ENCODE measurements around the gene SNRNP35. TPM values are rescaled to one million over a fixed set of nuclear protein-coding genes. Genes with fewer than 3 reads are reported as not detected.
A peak's percentile ranks its signal among the peaks of the same experiment; 100 is the strongest.

SNRNP35 gene
- total RNA-seq, 1 donor from 2014 or later = 11.5 TPM

DNA sequence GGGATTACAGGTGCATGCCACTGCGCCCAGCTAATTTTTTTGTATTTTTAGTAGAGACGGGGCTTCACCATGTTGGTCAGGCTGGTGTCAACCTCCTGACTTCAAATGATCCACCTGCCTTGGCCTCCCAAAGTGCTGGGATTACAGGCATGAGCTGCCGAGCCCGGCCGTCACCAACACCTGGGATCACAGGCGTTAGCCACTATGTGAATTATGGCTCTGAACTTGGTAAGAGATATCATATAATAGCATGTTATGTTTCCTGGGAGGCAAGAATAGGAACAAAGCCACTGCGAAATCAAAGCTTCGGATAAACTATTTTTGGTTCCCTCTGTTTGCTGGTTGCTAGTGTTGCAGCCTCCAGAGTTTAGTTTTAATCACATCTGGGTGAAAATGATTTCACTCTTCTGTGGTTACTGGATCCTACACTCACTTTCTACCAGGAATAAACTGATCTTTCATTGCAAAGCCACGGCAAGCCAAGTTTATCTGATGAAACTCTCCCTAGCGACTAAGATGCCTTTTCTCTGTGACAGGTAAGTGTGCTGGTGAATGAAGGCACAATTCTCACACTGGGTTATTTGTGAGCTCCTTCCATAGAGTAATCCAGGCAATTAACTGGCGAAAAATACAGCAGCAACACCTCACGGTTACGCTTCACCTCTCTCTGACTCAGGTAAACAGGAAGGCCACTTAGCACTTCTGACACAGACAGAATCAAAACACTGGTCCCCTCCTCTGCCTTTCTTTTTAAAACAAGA lies 16.7 kb downstream of the SNRNP35 start:
- no peaks in the 10 kb centered on the region for H3K27me3 Mint-ChIP-seq (ENCODE audit: low read depth, unreplicated experiment)
- Histone ChIP-seq H3K27me3 (ENCODE audit: insufficient read depth, low read length) (no peaks in the 10 kb centered on the region), H3K79me2 (ENCODE audit: insufficient read depth, low read length) (peaks cover 4% of the 10 kb centered on the region), H3K4me1 (ENCODE audit: insufficient read depth, low read length) (peaks cover 13% of the 10 kb centered on the region), H2AFZ (ENCODE audit: low read depth, low read length) (no peak overlapping the region), H3K9me3 (ENCODE audit: insufficient read depth, low read depth, low read length) (no peaks in the 10 kb centered on the region), H3K9ac (ENCODE audit: low read length) (no peak overlapping the region), H3K4me3 (ENCODE audit: insufficient read depth, low read depth, low read length) (no peak overlapping the region), H3K36me3 (ENCODE audit: insufficient read depth, low read length) (peaks cover 18% of the 10 kb centered on the region), H4K20me1 (ENCODE audit: insufficient read depth, low read length) (peaks cover 13% of the 10 kb centered on the region), H3K27ac (ENCODE audit: low read depth, low read length) (no peak overlapping the region), H3K4me2 (ENCODE audit: low read length) (no peak overlapping the region)
- FAIRE-seq = no peak
- H3K4me3 Mint-ChIP-seq (ENCODE audit: unreplicated experiment) = no peak overlapping the region
- peaks cover 18% of the 10 kb centered on the region for H3K36me3 Mint-ChIP-seq (ENCODE audit: low read depth, unreplicated experiment)
- H3K9me3 Mint-ChIP-seq (ENCODE audit: unreplicated experiment) = no peaks in the 10 kb centered on the region
- H3K4me1 Mint-ChIP-seq (ENCODE audit: low read depth, unreplicated experiment) = peaks cover 11% of the 10 kb centered on the region
- TF ChIP-seq, protein P1, sequence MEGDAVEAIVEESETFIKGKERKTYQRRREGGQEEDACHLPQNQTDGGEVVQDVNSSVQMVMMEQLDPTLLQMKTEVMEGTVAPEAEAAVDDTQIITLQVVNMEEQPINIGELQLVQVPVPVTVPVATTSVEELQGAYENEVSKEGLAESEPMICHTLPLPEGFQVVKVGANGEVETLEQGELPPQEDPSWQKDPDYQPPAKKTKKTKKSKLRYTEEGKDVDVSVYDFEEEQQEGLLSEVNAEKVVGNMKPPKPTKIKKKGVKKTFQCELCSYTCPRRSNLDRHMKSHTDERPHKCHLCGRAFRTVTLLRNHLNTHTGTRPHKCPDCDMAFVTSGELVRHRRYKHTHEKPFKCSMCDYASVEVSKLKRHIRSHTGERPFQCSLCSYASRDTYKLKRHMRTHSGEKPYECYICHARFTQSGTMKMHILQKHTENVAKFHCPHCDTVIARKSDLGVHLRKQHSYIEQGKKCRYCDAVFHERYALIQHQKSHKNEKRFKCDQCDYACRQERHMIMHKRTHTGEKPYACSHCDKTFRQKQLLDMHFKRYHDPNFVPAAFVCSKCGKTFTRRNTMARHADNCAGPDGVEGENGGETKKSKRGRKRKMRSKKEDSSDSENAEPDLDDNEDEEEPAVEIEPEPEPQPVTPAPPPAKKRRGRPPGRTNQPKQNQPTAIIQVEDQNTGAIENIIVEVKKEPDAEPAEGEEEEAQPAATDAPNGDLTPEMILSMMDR (IDR thresholded peaks at IDR 0.05; ENCODE audit: insufficient read depth, low read depth, low read length) = no peak
- TF ChIP-seq EZH2 (IDR thresholded peaks at IDR 0.05; ENCODE audit: insufficient read depth, low read length) = no peak
- DNase-seq (ENCODE audit: low read depth) = no peak
- H3K27ac Mint-ChIP-seq (ENCODE audit: unreplicated experiment) = peak overlapping the region; percentile 13

DNA sequence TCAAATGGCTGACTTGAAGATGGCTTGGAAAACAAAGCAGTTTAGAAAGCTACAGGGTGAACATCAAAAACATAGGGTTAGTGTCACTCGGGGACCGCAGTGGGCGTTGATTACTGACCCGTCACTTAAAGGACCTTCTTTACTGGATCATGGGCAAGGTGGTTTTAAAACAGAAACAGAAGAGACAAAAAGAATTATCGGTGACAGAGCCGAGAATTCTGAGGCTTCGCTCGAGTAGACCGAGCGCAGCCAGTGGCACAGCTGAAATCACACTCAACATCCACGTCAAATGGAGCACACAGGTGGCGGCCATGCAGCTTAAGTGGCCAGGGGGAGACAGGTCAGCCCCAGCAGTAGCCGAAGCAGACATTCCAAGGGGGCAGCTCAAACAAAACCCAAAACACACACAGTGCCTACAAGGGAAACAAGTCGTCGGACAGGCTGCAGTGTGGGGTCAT lies 17.3 kb downstream of the SNRNP35 start:
- peaks cover 18% of the 10 kb centered on the region for H3K36me3 Mint-ChIP-seq (ENCODE audit: low read depth, unreplicated experiment)
- H3K79me2 ChIP-seq (ENCODE audit: insufficient read depth, low read length) = no peaks in the 10 kb centered on the region
- H3K4me1 ChIP-seq (ENCODE audit: insufficient read depth, low read length) = peaks cover 13% of the 10 kb centered on the region
- H2AFZ ChIP-seq (ENCODE audit: low read depth, low read length) = no peak overlapping the region
- no peak overlapping the region for H3K27ac ChIP-seq (ENCODE audit: low read depth, low read length)
- no peaks in the 10 kb centered on the region for H3K27me3 ChIP-seq (ENCODE audit: insufficient read depth, low read length)
- H3K4me3 Mint-ChIP-seq (ENCODE audit: unreplicated experiment) = no peak overlapping the region
- no peaks in the 10 kb centered on the region for H3K9me3 ChIP-seq (ENCODE audit: insufficient read depth, low read depth, low read length)
- H3K36me3 ChIP-seq (ENCODE audit: insufficient read depth, low read length) = peaks cover 18% of the 10 kb centered on the region
- peak overlapping the region; percentile 13 for H3K27ac Mint-ChIP-seq (ENCODE audit: unreplicated experiment)
- no peak overlapping the region for H3K9ac ChIP-seq (ENCODE audit: low read length)
- H3K4me2 ChIP-seq (ENCODE audit: low read length) = no peak overlapping the region
- no peak for FAIRE-seq
- H3K27me3 Mint-ChIP-seq (ENCODE audit: low read depth, unreplicated experiment) = no peaks in the 10 kb centered on the region
- TF ChIP-seq, protein P1 (IDR thresholded peaks at IDR 0.05; ENCODE audit: insufficient read depth, low read depth, low read length) = no peak
- TF ChIP-seq EZH2 (IDR thresholded peaks at IDR 0.05; ENCODE audit: insufficient read depth, low read length) = no peak
- no peak for DNase-seq (ENCODE audit: low read depth)
- peaks cover 10% of the 10 kb centered on the region for H4K20me1 ChIP-seq (ENCODE audit: insufficient read depth, low read length)
- no peak overlapping the region for H3K4me3 ChIP-seq (ENCODE audit: insufficient read depth, low read depth, low read length)
- no peaks in the 10 kb centered on the region for H3K9me3 Mint-ChIP-seq (ENCODE audit: unreplicated experiment)
- peaks cover 13% of the 10 kb centered on the region for H3K4me1 Mint-ChIP-seq (ENCODE audit: low read depth, unreplicated experiment)

DNA sequence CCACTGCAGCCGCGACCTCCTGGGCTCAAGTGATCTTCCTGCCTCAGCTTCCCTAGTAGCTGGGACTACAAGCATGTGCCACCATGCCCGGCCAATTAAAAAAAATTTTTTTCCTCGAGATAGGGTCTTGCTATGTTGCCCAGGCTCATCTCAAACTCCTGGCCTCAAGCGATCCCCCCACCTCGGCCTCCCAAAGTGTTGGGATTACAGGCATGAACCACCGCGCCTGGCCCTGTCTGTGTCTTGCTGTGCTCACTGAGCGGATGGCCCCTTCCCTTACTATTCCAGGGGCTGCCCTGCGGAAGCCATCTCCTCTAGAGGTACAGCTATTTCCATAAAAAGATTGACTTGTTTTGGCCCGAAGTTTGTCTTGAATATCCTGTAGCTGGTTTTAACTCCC lies 20.1 kb downstream of the SNRNP35 start:
- no peaks in the 10 kb centered on the region for H3K9me3 Mint-ChIP-seq (ENCODE audit: unreplicated experiment)
- FAIRE-seq (no peak), DNase-seq (ENCODE audit: low read depth) (no peak)
- Histone ChIP-seq H3K4me3 (ENCODE audit: insufficient read depth, low read depth, low read length) (no peak overlapping the region), H3K27me3 (ENCODE audit: insufficient read depth, low read length) (no peaks in the 10 kb centered on the region), H3K9ac (ENCODE audit: low read length) (no peak overlapping the region), H3K36me3 (ENCODE audit: insufficient read depth, low read length) (peaks cover 8% of the 10 kb centered on the region), H3K4me2 (ENCODE audit: low read length) (no peak overlapping the region), H3K79me2 (ENCODE audit: insufficient read depth, low read length) (no peaks in the 10 kb centered on the region), H4K20me1 (ENCODE audit: insufficient read depth, low read length) (peaks cover 14% of the 10 kb centered on the region), H2AFZ (ENCODE audit: low read depth, low read length) (no peak overlapping the region), H3K4me1 (ENCODE audit: insufficient read depth, low read length) (peaks cover 13% of the 10 kb centered on the region), H3K27ac (ENCODE audit: low read depth, low read length) (no peak overlapping the region), H3K9me3 (ENCODE audit: insufficient read depth, low read depth, low read length) (no peaks in the 10 kb centered on the region)
- peak overlapping the region; percentile 41 for H3K27ac Mint-ChIP-seq (ENCODE audit: unreplicated experiment)
- no peak overlapping the region for H3K4me3 Mint-ChIP-seq (ENCODE audit: unreplicated experiment)
- H3K36me3 Mint-ChIP-seq (ENCODE audit: low read depth, unreplicated experiment) = peaks cover 18% of the 10 kb centered on the region
- TF ChIP-seq EZH2 (IDR thresholded peaks at IDR 0.05; ENCODE audit: insufficient read depth, low read length) = no peak
- TF ChIP-seq, protein P1 (IDR thresholded peaks at IDR 0.05; ENCODE audit: insufficient read depth, low read depth, low read length) = no peak
- peaks cover 15% of the 10 kb centered on the region for H3K4me1 Mint-ChIP-seq (ENCODE audit: low read depth, unreplicated experiment)
- H3K27me3 Mint-ChIP-seq (ENCODE audit: low read depth, unreplicated experiment) = no peaks in the 10 kb centered on the region

Measured in astrocyte (in vitro differentiated cells and primary cell).